ENCODE results near the gene CIAO1. TPM values are rescaled to one million over a fixed set of nuclear protein-coding genes. Genes with fewer than 3 reads are reported as not detected.

The CIAO1 gene
- total RNA-seq, 2 donors from 2014 or later, result 77.0 to 79.7 TPM

DNA sequence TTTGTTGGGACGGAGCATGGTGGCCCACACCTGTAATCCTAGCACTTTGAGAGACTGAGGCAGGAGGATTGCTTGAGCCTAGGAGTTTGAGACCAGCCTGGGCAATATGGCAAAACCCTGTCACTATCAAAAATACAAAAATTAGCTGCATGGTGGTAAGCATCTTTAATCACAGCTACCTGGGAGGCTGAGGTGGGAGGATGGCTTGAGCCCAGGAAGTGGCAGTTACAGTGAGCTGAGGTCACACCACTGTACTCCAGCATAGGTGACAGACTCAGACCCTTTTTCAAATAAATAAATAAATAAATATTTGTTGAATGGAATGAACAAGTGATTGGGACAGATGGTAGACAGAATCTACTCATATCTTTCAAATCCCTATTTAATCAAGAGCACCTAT, 53.4 kb downstream of the CIAO1 start:
- Histone ChIP-seq H3K36me3 (no peaks in the 10 kb centered on the region), H3K4me3 (no peak overlapping the region), H3K4me1 (peaks cover 0 to 12% of the 10 kb centered on the region in 2 donors), H3K27ac (no peak overlapping the region), H3K27me3 (no peaks in the 10 kb centered on the region), H3K9me3 (no peaks in the 10 kb centered on the region)
- no peak for DNase-seq (ENCODE audit: low spot score)
- TF ChIP-seq, protein P1, sequence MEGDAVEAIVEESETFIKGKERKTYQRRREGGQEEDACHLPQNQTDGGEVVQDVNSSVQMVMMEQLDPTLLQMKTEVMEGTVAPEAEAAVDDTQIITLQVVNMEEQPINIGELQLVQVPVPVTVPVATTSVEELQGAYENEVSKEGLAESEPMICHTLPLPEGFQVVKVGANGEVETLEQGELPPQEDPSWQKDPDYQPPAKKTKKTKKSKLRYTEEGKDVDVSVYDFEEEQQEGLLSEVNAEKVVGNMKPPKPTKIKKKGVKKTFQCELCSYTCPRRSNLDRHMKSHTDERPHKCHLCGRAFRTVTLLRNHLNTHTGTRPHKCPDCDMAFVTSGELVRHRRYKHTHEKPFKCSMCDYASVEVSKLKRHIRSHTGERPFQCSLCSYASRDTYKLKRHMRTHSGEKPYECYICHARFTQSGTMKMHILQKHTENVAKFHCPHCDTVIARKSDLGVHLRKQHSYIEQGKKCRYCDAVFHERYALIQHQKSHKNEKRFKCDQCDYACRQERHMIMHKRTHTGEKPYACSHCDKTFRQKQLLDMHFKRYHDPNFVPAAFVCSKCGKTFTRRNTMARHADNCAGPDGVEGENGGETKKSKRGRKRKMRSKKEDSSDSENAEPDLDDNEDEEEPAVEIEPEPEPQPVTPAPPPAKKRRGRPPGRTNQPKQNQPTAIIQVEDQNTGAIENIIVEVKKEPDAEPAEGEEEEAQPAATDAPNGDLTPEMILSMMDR (IDR thresholded peaks at IDR 0.05), result no peak

DNA sequence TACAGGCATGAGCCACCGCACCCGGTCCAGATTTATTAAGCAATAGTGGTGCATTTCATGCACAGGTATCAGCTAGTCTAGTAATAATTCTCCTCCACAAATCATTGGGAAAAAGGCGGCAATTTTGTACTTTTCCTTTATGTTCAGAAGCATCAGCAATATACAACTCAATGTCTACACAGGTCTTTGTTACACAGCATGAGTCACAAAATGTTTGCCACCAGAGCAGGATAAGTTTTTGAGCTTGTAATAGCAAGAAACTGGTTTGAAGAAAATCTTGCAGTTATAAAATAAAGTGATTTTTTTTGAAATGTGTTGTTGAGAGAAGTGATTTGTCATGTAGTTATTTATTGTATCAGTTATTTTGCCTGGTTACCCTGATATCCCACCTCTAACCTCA, 54.3 kb downstream of the CIAO1 start:
- Histone ChIP-seq H3K27me3 (no peaks in the 10 kb centered on the region), H3K4me3 (no peak overlapping the region), H3K9me3 (no peaks in the 10 kb centered on the region), H3K4me1 (peaks cover 0 to 21% of the 10 kb centered on the region in 2 donors), H3K27ac (no peak overlapping the region), H3K36me3 (no peaks in the 10 kb centered on the region)
- no peak for DNase-seq (ENCODE audit: low spot score)
- TF ChIP-seq, protein P1 (IDR thresholded peaks at IDR 0.05), result no peak

DNA sequence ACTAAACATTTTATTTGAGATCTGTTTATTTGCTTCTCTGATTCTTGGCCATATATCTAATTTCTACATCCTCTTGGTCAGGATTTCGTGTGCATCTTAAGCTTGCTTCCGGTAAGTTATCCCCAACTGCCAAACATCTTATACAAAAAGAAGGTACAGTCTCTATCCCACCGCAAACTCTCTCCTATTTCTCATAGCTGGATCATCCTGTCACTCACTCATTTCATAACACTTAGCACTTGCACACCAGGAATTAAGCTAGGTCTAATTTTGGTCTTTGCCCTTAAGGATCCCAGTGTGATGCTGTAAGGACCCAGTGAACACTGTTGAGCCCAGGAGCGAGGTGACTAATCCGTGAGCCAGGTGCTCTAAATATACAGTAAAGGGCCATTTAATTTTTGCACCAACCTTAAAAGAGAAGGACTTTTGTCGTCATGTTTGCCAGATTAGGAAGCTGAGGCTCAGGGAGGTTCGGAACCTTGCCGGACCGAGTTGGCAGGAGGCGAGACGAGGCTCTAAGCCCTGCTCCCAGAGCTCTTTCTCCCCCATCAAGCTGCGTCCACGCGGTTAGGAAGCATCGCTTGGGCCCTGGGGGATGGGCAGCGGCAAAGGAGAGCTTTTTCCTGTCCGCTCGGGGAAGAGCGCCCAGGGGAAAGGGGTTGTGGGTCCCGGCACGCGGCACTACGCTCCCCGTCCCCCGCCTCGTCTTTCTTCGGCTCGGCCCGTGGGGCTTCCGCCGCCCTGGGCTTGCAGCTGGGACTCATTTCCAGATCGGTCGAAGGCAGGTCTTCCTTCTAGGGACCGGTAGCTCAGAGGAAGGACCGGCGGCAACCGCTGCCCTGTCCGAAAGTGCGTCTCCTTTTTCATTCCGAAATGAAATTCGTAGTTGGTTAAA, 55.0 kb downstream of the CIAO1 start:
- Histone ChIP-seq H3K27ac (peak overlapping the region; percentile 50 to 52), H3K9me3 (no peaks in the 10 kb centered on the region), H3K36me3 (no peaks in the 10 kb centered on the region), H3K27me3 (no peaks in the 10 kb centered on the region), H3K4me1 (peaks cover 0 to 27% of the 10 kb centered on the region in 2 donors), H3K4me3 (peak overlapping the region; percentile 46 to 68)
- DNase-seq (ENCODE audit: low spot score), result no peak
- TF ChIP-seq, protein P1 (IDR thresholded peaks at IDR 0.05), result no peak

Other genes starting within 250 kb of the CIAO1 start
- gene GPAT2, start 231.3 kb upstream of the CIAO1 start, total RNA-seq, result 1 to 10 TPM; 1.8 to 3.9 TPM
- 1 to 10 TPM in 1 of 2 donors, under 1 TPM in 1; 0.47 to 1.4 TPM for gene ADRA2B, start 149.7 kb upstream of the CIAO1 start, total RNA-seq
- gene ASTL, start 127.7 kb upstream of the CIAO1 start, total RNA-seq, result not detected
- gene DUSP2, start 120.8 kb upstream of the CIAO1 start, total RNA-seq, result 1 to 10 TPM; 4.0 to 9.0 TPM
- 100 to 1,000 TPM; 128 to 163 TPM for gene STARD7, start 57.4 kb upstream of the CIAO1 start, total RNA-seq
- 10 to 100 TPM; 88.9 to 95.2 TPM for gene TMEM127, start 228 bp upstream of the CIAO1 start, total RNA-seq
- gene SNRNP200, start 39.3 kb downstream of the CIAO1 start, total RNA-seq, result 10 to 100 TPM; 42.2 to 68.8 TPM
- gene ITPRIPL1, start 59.1 kb downstream of the CIAO1 start, total RNA-seq, result 1 to 10 TPM in 1 of 2 donors, under 1 TPM in 1; 0.44 to 1.5 TPM
- gene NCAPH, start 69.5 kb downstream of the CIAO1 start, total RNA-seq, result under 1 TPM; 0.12 to 0.52 TPM
- not detected for gene NEURL3, start 239.1 kb downstream of the CIAO1 start, total RNA-seq